ENCODE measurements around the gene CBFA2T3. TPM values are rescaled to one million over a fixed set of nuclear protein-coding genes. Genes with fewer than 3 reads are reported as not detected.

Gene CBFA2T3
- total RNA-seq, 1 donor: 1.3 TPM

GRCh38 chr16:88976366-88977017 lies 515 bp downstream of the CBFA2T3 start:
- no peaks in the 10 kb centered on the region for H3K27me3 ChIP-seq (ENCODE audit: insufficient read depth, low read length)
- no peaks in the 10 kb centered on the region for H3K9me3 ChIP-seq (ENCODE audit: low read depth, low read length)
- H3K4me3 ChIP-seq (ENCODE audit: low read length): peak overlapping the region; percentile 48
- H3K4me1 ChIP-seq (ENCODE audit: insufficient read depth, low read length): peaks cover 64% of the 10 kb centered on the region

- peak overlapping the region; percentile 48 for H3K4me3 ChIP-seq (ENCODE audit: low read length)
- no peaks in the 10 kb centered on the region for H3K9me3 ChIP-seq (ENCODE audit: low read depth, low read length)
- H3K27me3 ChIP-seq (ENCODE audit: insufficient read depth, low read length): no peaks in the 10 kb centered on the region
- H3K4me1 ChIP-seq (ENCODE audit: insufficient read depth, low read length): peaks cover 73% of the 10 kb centered on the region
These were observed 1.4 kb downstream of the CBFA2T3 start for GRCh38 chr16:88975511-88976061.

GRCh38 chr16:88974916-88975215 lies 2.1 kb downstream of the CBFA2T3 start:
- Histone ChIP-seq H3K27me3 (ENCODE audit: insufficient read depth, low read length) (no peaks in the 10 kb centered on the region), H3K4me3 (ENCODE audit: low read length) (peak overlapping the region; percentile 48), H3K9me3 (ENCODE audit: low read depth, low read length) (no peaks in the 10 kb centered on the region), H3K4me1 (ENCODE audit: insufficient read depth, low read length) (peaks cover 80% of the 10 kb centered on the region)

- peak overlapping the region; percentile 48 for H3K4me3 ChIP-seq (ENCODE audit: low read length)
- H3K9me3 ChIP-seq (ENCODE audit: low read depth, low read length): no peaks in the 10 kb centered on the region
- H3K27me3 ChIP-seq (ENCODE audit: insufficient read depth, low read length): no peaks in the 10 kb centered on the region
- peaks cover 85% of the 10 kb centered on the region for H3K4me1 ChIP-seq (ENCODE audit: insufficient read depth, low read length)
These were observed 2.7 kb downstream of the CBFA2T3 start for GRCh38 chr16:88974080-88974915.

- no peaks in the 10 kb centered on the region for H3K9me3 ChIP-seq (ENCODE audit: low read depth, low read length)
- no peak overlapping the region for H3K4me3 ChIP-seq (ENCODE audit: low read length)
- no peaks in the 10 kb centered on the region for H3K27me3 ChIP-seq (ENCODE audit: insufficient read depth, low read length)
- peaks cover 85% of the 10 kb centered on the region for H3K4me1 ChIP-seq (ENCODE audit: insufficient read depth, low read length)
These were observed 3.5 kb downstream of the CBFA2T3 start for GRCh38 chr16:88973415-88974050.

- no peak overlapping the region for H3K4me3 ChIP-seq (ENCODE audit: low read length)
- H3K27me3 ChIP-seq (ENCODE audit: insufficient read depth, low read length): no peaks in the 10 kb centered on the region
- H3K9me3 ChIP-seq (ENCODE audit: low read depth, low read length): no peaks in the 10 kb centered on the region
- H3K4me1 ChIP-seq (ENCODE audit: insufficient read depth, low read length): peaks cover 85% of the 10 kb centered on the region
These were observed 4.0 kb downstream of the CBFA2T3 start for GRCh38 chr16:88973007-88973410.

- Histone ChIP-seq H3K9me3 (ENCODE audit: low read depth, low read length) (no peaks in the 10 kb centered on the region), H3K27me3 (ENCODE audit: insufficient read depth, low read length) (no peaks in the 10 kb centered on the region), H3K4me1 (ENCODE audit: insufficient read depth, low read length) (peaks cover 85% of the 10 kb centered on the region), H3K4me3 (ENCODE audit: low read length) (no peak overlapping the region)
These were observed 4.7 kb downstream of the CBFA2T3 start for GRCh38 chr16:88972349-88972748.

GRCh38 chr16:88971371-88972097 lies 5.5 kb downstream of the CBFA2T3 start:
- Histone ChIP-seq H3K4me3 (ENCODE audit: low read length) (no peak overlapping the region), H3K4me1 (ENCODE audit: insufficient read depth, low read length) (peaks cover 84% of the 10 kb centered on the region), H3K27me3 (ENCODE audit: insufficient read depth, low read length) (no peaks in the 10 kb centered on the region), H3K9me3 (ENCODE audit: low read depth, low read length) (no peaks in the 10 kb centered on the region)

GRCh38 chr16:88970539-88971065 lies 6.4 kb downstream of the CBFA2T3 start:
- H3K4me1 ChIP-seq (ENCODE audit: insufficient read depth, low read length): peaks cover 91% of the 10 kb centered on the region
- no peaks in the 10 kb centered on the region for H3K9me3 ChIP-seq (ENCODE audit: low read depth, low read length)
- no peak overlapping the region for H3K4me3 ChIP-seq (ENCODE audit: low read length)
- H3K27me3 ChIP-seq (ENCODE audit: insufficient read depth, low read length): no peaks in the 10 kb centered on the region

- Histone ChIP-seq H3K4me3 (ENCODE audit: low read length) (no peak overlapping the region), H3K27me3 (ENCODE audit: insufficient read depth, low read length) (no peaks in the 10 kb centered on the region), H3K4me1 (ENCODE audit: insufficient read depth, low read length) (peaks cover 90% of the 10 kb centered on the region), H3K9me3 (ENCODE audit: low read depth, low read length) (no peaks in the 10 kb centered on the region)
These were observed 7.0 kb downstream of the CBFA2T3 start for GRCh38 chr16:88970050-88970449.

- H3K9me3 ChIP-seq (ENCODE audit: low read depth, low read length): no peaks in the 10 kb centered on the region
- no peaks in the 10 kb centered on the region for H3K27me3 ChIP-seq (ENCODE audit: insufficient read depth, low read length)
- no peak overlapping the region for H3K4me3 ChIP-seq (ENCODE audit: low read length)
- H3K4me1 ChIP-seq (ENCODE audit: insufficient read depth, low read length): peaks cover 84% of the 10 kb centered on the region
These were observed 7.6 kb downstream of the CBFA2T3 start for GRCh38 chr16:88969361-88969831.

GRCh38 chr16:88968589-88969280 lies 8.3 kb downstream of the CBFA2T3 start:
- no peaks in the 10 kb centered on the region for H3K27me3 ChIP-seq (ENCODE audit: insufficient read depth, low read length)
- H3K4me3 ChIP-seq (ENCODE audit: low read length): no peak overlapping the region
- H3K9me3 ChIP-seq (ENCODE audit: low read depth, low read length): no peaks in the 10 kb centered on the region
- peaks cover 77% of the 10 kb centered on the region for H3K4me1 ChIP-seq (ENCODE audit: insufficient read depth, low read length)

- Histone ChIP-seq H3K27me3 (ENCODE audit: insufficient read depth, low read length) (no peaks in the 10 kb centered on the region), H3K4me1 (ENCODE audit: insufficient read depth, low read length) (peaks cover 70% of the 10 kb centered on the region), H3K4me3 (ENCODE audit: low read length) (no peak overlapping the region), H3K9me3 (ENCODE audit: low read depth, low read length) (no peaks in the 10 kb centered on the region)
These were observed 9.0 kb downstream of the CBFA2T3 start for GRCh38 chr16:88967830-88968588.
